ENCODE results near the gene CHIT1.

Gene CHIT1

GRCh38 chr1:203175827-203176241 is 53.6 kb downstream of the CHIT1 start:
- no peak for DNase-seq (ENCODE audit: low read depth, low spot score)

GRCh38 chr1:203175237-203175826 is 54.1 kb downstream of the CHIT1 start, which contains the start of gene MYBPH:
Gene MYBPH (minus strand): TSS chr1:203175826. CDS start chr1:203175755, 71 bp downstream.
- DNase-seq (ENCODE audit: low read depth, low spot score) = no peak

- no peak for DNase-seq (ENCODE audit: low read depth, low spot score)
Measured at GRCh38 chr1:203174324-203174985, 55.0 kb downstream of the CHIT1 start.

- no peak for DNase-seq (ENCODE audit: low read depth, low spot score)
Measured at GRCh38 chr1:203173566-203173965, 55.9 kb downstream of the CHIT1 start.

- no peak for DNase-seq (ENCODE audit: low read depth, low spot score)
Measured at GRCh38 chr1:203173011-203173555, 56.4 kb downstream of the CHIT1 start.

- DNase-seq (ENCODE audit: low read depth, low spot score) = no peak
Measured at GRCh38 chr1:203172184-203173010, 57.1 kb downstream of the CHIT1 start.

- no peak for DNase-seq (ENCODE audit: low read depth, low spot score)
Measured at GRCh38 chr1:203171341-203172183, 57.9 kb downstream of the CHIT1 start.

- DNase-seq (ENCODE audit: low read depth, low spot score) = no peak
Measured at GRCh38 chr1:203170625-203171330, 58.7 kb downstream of the CHIT1 start.

- no peak for DNase-seq (ENCODE audit: low read depth, low spot score)
Measured at GRCh38 chr1:203169770-203170520, 59.5 kb downstream of the CHIT1 start.

GRCh38 chr1:203168991-203169390 is 60.5 kb downstream of the CHIT1 start:
- no peak for DNase-seq (ENCODE audit: low read depth, low spot score)

- no peak for DNase-seq (ENCODE audit: low read depth, low spot score)
Measured at GRCh38 chr1:203168256-203168786, 61.2 kb downstream of the CHIT1 start.

GRCh38 chr1:203167913-203168200 is 61.6 kb downstream of the CHIT1 start:
- DNase-seq (ENCODE audit: low read depth, low spot score) = no peak

GRCh38 chr1:203167026-203167912 is 62.2 kb downstream of the CHIT1 start:
- no peak for DNase-seq (ENCODE audit: low read depth, low spot score)

GRCh38 chr1:203166192-203166940 is 63.1 kb downstream of the CHIT1 start:
- no peak for DNase-seq (ENCODE audit: low read depth, low spot score)
